NOMO-1 treated with dmso at 0.1 percent for 144 hours (cell line): Measurements from ENCODE around the gene CA5A.

Experiments used
- DNase-seq: peaks from one replicate; lab custom pipeline; 2025; ENCODE audit not compliant: unreplicated experiment; lab: John Stamatoyannopoulos, UW

CA5A gene

DNA sequence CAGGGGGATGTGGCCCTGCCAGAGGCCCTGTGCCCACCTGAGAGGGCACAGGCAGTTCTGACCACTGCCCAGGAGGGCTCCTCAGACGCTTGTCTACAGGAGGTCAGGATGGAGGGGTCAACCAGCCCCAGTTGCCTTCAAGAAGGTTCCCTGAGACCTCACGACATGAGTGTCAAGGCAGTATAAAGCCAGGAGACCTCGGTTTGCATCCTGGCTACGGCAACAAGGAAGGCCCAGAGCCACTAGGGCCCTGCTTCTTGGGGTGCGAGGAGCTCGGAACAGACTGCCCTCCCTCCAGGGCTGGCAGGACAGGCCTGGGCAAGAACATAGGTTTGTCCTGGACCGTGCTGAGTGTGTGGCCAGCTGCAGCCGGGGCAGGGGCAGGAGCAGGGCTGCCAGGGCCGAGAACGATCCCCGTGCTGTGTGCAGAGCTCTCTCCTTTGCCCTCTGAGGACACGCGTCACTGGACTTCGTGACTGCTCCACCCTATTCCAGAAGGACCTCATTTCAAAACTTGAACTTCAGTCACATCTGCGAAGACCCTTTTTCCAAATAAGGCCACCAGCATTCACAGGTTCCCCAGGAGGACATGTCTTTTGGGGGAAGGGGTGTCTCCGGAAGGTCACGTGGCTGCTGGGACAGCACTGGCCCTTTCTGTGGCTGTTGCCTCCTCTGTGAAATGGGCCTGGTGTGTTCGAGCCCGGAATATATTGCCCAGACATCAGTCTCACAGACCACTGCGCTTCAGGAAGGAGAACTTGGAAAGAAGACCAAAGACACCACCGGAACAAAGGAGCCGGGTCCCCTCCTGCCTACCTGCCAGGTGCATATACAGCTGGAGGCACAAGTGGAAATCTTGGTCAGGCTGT, 94.8 kb downstream of the CA5A start:
- DNase-seq: no peak

DNA sequence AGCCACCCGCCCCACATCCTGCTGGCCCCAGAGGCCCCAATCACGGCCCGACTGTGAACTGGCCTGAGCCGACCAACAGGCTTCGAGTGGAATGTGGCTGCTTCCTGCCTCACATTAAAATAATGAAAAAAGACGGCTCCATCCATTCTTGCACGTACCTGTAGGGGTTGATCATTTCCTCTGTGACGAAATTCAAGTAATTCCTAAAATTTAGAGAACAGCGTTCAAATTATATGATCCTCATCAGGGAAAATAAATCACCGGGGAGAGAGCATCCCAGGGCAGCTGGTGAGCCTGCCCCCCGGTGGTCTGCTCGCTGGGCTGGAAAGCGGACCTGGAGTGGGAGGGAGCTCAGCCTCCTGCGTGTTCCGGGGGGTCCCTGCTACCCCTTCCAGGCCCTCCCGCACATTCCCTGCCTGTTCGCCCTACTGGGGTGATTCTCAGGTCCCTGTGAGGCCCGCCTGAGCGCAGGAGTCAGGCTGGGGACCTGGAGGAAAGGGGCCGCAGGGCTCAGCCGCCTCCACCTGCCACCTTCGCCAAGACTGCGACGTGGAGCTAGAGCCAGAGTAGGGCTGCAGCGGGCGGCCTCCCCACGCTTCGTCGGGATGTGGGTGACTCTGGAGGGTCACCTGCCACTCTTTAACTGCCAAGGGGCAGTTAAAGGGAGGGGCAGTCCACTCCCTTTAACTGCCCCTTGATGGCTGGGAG, 95.9 kb downstream of the CA5A start:
- no peak for DNase-seq

DNA sequence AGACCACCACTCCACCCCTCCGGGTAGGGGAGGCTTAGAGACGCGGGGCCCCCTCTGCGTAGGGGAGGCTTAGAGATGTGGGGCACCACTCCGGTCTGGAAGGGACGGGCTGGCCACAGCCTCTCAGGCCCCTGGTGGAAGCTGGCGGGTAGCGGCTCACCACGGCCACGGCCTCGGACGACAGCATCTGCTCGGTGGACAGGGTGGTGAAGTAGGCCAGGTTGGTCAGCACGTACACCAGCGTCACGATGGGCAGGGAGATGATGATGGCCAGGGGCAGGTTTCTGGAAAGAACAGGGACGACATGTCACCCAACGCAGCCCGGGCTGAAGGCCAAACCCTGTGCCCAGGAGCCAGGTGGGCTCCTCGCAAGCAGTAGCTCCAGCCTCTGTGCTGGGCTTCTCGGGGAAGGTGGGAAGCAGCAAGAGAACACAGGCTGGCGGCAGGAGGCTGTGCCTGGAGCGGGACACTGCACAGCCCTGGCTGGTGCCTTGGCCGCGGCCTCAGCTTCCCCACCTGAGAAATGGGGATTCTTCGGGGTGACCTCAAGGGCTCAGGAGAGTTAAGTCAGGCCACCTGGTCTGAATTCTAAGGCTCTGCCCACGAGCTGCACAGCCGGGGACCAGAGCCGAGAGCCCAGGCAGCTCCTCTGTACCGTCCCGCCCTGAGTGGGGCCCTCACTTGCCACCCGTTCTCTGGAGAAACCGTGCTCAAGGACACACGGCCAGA, 96.6 kb downstream of the CA5A start:
- DNase-seq: no peak

DNA sequence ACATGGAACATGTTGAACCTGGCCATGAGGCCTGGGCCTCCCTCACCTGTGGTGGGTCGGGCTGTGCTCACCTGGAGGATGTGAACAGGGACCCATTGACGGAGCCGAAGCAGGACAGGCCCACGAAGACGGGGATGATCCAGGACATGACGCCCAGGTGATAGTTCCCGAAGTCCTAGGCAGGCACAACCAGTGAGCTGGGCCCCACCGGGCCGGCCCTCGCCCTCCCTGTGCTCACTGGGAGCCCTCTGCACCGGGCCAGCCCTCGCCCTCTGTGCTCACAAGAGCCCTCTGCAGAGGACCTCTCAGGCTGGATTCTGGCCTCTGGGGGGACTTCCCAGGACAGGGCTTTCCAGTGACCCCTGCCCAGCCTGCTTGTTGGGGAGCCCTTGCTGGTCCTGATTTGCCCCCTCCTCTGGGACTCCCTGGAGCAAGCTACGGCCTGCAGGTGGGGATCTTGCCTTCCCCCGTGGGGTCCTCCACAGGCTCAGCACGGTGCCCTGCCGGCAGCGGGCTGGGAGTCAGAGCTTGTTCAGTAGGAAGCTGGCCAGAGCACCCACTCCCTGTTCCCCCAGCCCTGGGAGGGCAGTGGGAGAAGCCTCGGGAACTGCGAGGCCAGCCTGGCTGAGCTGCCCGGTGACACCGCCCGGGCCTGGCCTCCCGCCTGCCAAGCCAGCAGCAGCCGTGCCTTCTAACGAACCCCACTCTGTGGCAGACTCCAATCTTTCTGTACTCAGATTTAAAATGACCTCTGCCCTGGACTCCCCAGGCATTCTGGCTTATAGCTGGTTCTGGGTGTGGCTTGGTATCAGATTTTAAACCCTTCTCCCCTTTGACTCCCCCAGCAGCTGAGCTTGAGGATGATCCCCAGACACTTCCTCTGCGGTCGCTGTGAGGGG, 97.4 kb downstream of the CA5A start:
- DNase-seq: no peak
